Suprapubic skin (tissue), 4 donors: ENCODE results near the gene PDZD8.

Experiments
- CTCF ChIP-seq, 2 donors: fragments of 200-600 bp in 1 of 2; fragments of 450-650 bp in 1 of 2; sonication (generic) in 1 of 2; IDR thresholded peaks; one replicate each; pipeline ENCODE4 v1.5.1; 2016 to 2019; ENCODE audit warnings: antibody characterized with exemption in 2 of 2, mild to moderate bottlenecking in 1 of 2, moderate library complexity in 1 of 2
- EP300 ChIP-seq: sonication (generic); formaldehyde crosslinking; IDR thresholded peaks from one replicate; pipeline ENCODE4 v1.6.1; 2017; ENCODE audit warnings: antibody characterized with exemption
- POLR2A ChIP-seq, 2 donors: fragments of 450-650 bp; IDR thresholded peaks; one replicate each; pipeline ENCODE4 v1.6.1; 2017; ENCODE audit warnings: antibody characterized with exemption in 2 of 2, mild to moderate bottlenecking in 2 of 2, moderate library complexity in 2 of 2
- POLR2AphosphoS5 ChIP-seq, 3 donors: sonication (generic); formaldehyde crosslinking; IDR thresholded peaks; one replicate each; pipeline ENCODE4 v1.6.1; 2017; ENCODE audit warnings: antibody characterized with exemption in 3 of 3

DNA sequence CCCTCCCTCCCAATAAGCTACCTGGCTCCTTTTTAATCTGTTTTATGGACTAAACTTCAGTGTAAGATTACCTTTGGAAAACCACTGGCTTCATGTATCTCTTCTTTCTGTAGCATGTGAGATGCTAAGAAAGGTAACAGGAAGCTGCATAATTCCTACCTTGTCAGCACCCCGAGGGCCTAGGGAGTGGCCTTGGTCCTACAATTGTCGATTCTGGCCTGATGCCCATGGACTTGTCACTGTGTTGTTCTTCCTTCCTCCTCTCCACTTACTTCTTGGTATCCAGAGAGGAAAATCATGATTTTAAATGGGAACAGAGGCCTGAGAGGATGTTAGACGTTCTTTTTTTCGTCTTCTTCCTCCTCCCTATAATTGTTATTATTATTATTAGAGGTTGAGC is 42.9 kb upstream of the PDZD8 start:
- TF ChIP-seq EP300 (no peak), CTCF (IDR thresholded peaks at IDR 0.05) (no peak), POLR2AphosphoS5 (IDR thresholded peaks at IDR 0.05) (no peak), POLR2A (IDR thresholded peaks at IDR 0.05) (no peak)
